MCF 10A (cell line): Measurements from ENCODE around the gene MARCHF5. TPM values are rescaled to one million over a fixed set of nuclear protein-coding genes. Genes with fewer than 3 reads are reported as not detected.

Experiments used
- BruUV-seq: library from RNA; stranded (reverse); fragments of 400-500 nt; replicated peaks from 2 replicates; lab custom pipeline; 2021; lab: Mats Ljungman, UMichigan
- CTCF ChIA-PET: fragments of 300-600 bp; sonication (Branson Sonifier 250); formaldehyde crosslinking; extraction: SDS; loops from one replicate; lab custom pipeline; 2021; ENCODE audit warnings: antibody characterized with exemption, inconsistent platforms; lab: Yijun Ruan, JAX
- POLR2A ChIA-PET: fragments of 300-600, 350-650 bp; sonication (Branson Sonifier 250); formaldehyde crosslinking; extraction: SDS; loops from one replicate; lab custom pipeline; 2020; ENCODE audit warnings: antibody characterized with exemption, inconsistent platforms; lab: Yijun Ruan, JAX
- DNase-seq: peaks from one replicate; pipeline ENCODE4 v3.0.0-alpha.2; 2018; ENCODE audit not compliant: unreplicated experiment
- H3K27ac Mint-ChIP-seq: one replicate; pipeline ENCODE4 v1.8.0; 2022; ENCODE audit warnings: mild to moderate bottlenecking, low read depth, mixed read lengths; ENCODE audit not compliant: unreplicated experiment
- H3K27me3 Mint-ChIP-seq: one replicate; pipeline ENCODE4 v1.8.0; 2022; ENCODE audit warnings: mixed read lengths; ENCODE audit not compliant: insufficient read depth, unreplicated experiment
- H3K36me3 Mint-ChIP-seq: one replicate; pipeline ENCODE4 v1.8.0; 2022; ENCODE audit warnings: mild to moderate bottlenecking, moderate library complexity, mixed read lengths; ENCODE audit not compliant: insufficient read depth, unreplicated experiment
- H3K4me1 Mint-ChIP-seq: one replicate; pipeline ENCODE4 v1.8.0; 2022; ENCODE audit warnings: mixed read lengths; ENCODE audit not compliant: insufficient read depth, unreplicated experiment
- H3K4me3 Mint-ChIP-seq: one replicate; pipeline ENCODE4 v1.8.0; 2022; ENCODE audit warnings: mild to moderate bottlenecking, moderate library complexity, mixed read lengths; ENCODE audit not compliant: unreplicated experiment
- H3K9me3 Mint-ChIP-seq: one replicate; pipeline ENCODE4 v1.8.0; 2022; ENCODE audit warnings: mixed read lengths; ENCODE audit not compliant: unreplicated experiment
- CTCF ChIP-seq: fragments of 200-600 bp; IDR thresholded peaks from one replicate; pipeline ENCODE4 v1.8.0; 2022; ENCODE audit warnings: antibody characterized with exemption, mild to moderate bottlenecking; ENCODE audit not compliant: unreplicated experiment
- intact Hi-C: fragments of 100-400 bp; cut with micrococcal nuclease; formaldehyde crosslinking; loops from 2 replicates; pipeline ENCODE4 v1.14.1; 2022
- total RNA-seq: library from RNA; stranded (reverse); gene quantifications from 2 replicates; pipeline ENCODE4 v1.2.3, GENCODE V29; 2022

Gene MARCHF5
- total RNA-seq, 1 experiment from 2014 or later: 52.1 TPM

GRCh38 chr10:92264249-92264648, 26.7 kb upstream of the MARCHF5 start:
- Mint-ChIP-seq H3K4me1 (no peaks in the 10 kb centered on the region), H3K27ac (no peak overlapping the region), H3K9me3 (no peaks in the 10 kb centered on the region), H3K36me3 (peaks cover 4% of the 10 kb centered on the region), H3K4me3 (no peak overlapping the region), H3K27me3 (no peaks in the 10 kb centered on the region)
- intact Hi-C loops: no loop called here
- no peak for TF ChIP-seq CTCF
- ChIA-PET POLR2A (interaction anchor here (0.7 kb wide), 1 partner anchor 25 kb away, joined by 3 read pairs; no protein-coding TSS in a partner anchor), CTCF (interaction anchor here (0.6 to 1.0 kb wide), 3 partner anchors 58 to 450 kb away, joined by 3 to 4 read pairs (median 3); no protein-coding TSS in a partner anchor)
- DNase-seq: no peak
- BruUV-seq: no TSS peak

- Mint-ChIP-seq H3K27me3 (no peaks in the 10 kb centered on the region), H3K27ac (no peak overlapping the region), H3K36me3 (peaks cover 4% of the 10 kb centered on the region), H3K4me1 (no peaks in the 10 kb centered on the region), H3K9me3 (no peaks in the 10 kb centered on the region), H3K4me3 (no peak overlapping the region)
- DNase-seq: no peak
- intact Hi-C loops: no loop called here
- BruUV-seq: no TSS peak
- POLR2A ChIA-PET: no interaction called here
- CTCF ChIA-PET: interaction anchor here (1.2 kb wide), 1 partner anchor 9 kb away, joined by 3 read pairs; no protein-coding TSS in a partner anchor
- TF ChIP-seq CTCF: no peak
These were observed 25.2 kb upstream of the MARCHF5 start for GRCh38 chr10:92265687-92266258.

GRCh38 chr10:92267343-92267742, 23.6 kb upstream of the MARCHF5 start:
- Mint-ChIP-seq H3K4me1 (no peaks in the 10 kb centered on the region), H3K9me3 (no peaks in the 10 kb centered on the region), H3K36me3 (peaks cover 4% of the 10 kb centered on the region), H3K27me3 (no peaks in the 10 kb centered on the region), H3K27ac (no peak overlapping the region), H3K4me3 (no peak overlapping the region)
- intact Hi-C loops: no loop called here
- BruUV-seq: no TSS peak
- no peak for TF ChIP-seq CTCF
- no peak for DNase-seq
- POLR2A ChIA-PET: interaction anchor here (0.6 to 1.6 kb wide), 4 partner anchors 9 to 29 kb away, joined by 3 to 7 read pairs (median 4); partner anchors contain the start of genes CPEB3 and MARCHF5
- CTCF ChIA-PET: no interaction called here

- Mint-ChIP-seq H3K36me3 (peaks cover 4% of the 10 kb centered on the region), H3K4me1 (no peaks in the 10 kb centered on the region), H3K4me3 (no peak overlapping the region), H3K27ac (no peak overlapping the region), H3K27me3 (no peaks in the 10 kb centered on the region), H3K9me3 (no peaks in the 10 kb centered on the region)
- ChIA-PET POLR2A (no interaction called here), CTCF (interaction anchor here (0.7 kb wide), 1 partner anchor 118 kb away, joined by 3 read pairs; no protein-coding TSS in a partner anchor)
- DNase-seq: no peak
- no TSS peak for BruUV-seq
- TF ChIP-seq CTCF: no peak
- intact Hi-C loops: no loop called here
These were observed 22.2 kb upstream of the MARCHF5 start for GRCh38 chr10:92268748-92269147.
